ENCODE results near the gene MAD1L1. TPM values are rescaled to one million over a fixed set of nuclear protein-coding genes. Genes with fewer than 3 reads are reported as not detected.

The MAD1L1 gene
- polyA plus RNA-seq, 4 donors, result 12.3 to 21.7 (median 18.1) TPM

- FAIRE-seq (no peak), DNase-seq (no peak)
- 95 to 97% (median 97%) methylated on average over 30 of the region's 30 CpGs for WGBS, 3 donors
- Histone ChIP-seq H3K27ac (ENCODE audit: low read depth in 1 of 3, low read length in 2 of 3) (no peak overlapping the region), H3K9me3 (ENCODE audit: control insufficient read depth in 2 of 2, insufficient read depth in 1 of 2, low read depth in 1 of 2, low read length in 1 of 2) (no peaks in the 10 kb centered on the region), H3K36me3 (ENCODE audit: control insufficient read depth in 3 of 3, insufficient read depth in 2 of 3, low read depth in 1 of 3, low read length in 3 of 3) (peaks cover 0 to 17% (median 0%) of the 10 kb centered on the region in 3 donors), H3K27me3 (ENCODE audit: control insufficient read depth in 3 of 3, insufficient read depth in 3 of 3, low read length in 3 of 3) (no peaks in the 10 kb centered on the region), H3K4me1 (ENCODE audit: control insufficient read depth in 3 of 3, insufficient read depth in 2 of 3, low read depth in 1 of 3, low read length in 2 of 3) (no peaks in the 10 kb centered on the region), H3K4me3 (ENCODE audit: low read depth in 1 of 3, low read length in 3 of 3) (no peak overlapping the region)
Observed at GRCh38 chr7:1923409-1924257, 309.1 kb downstream of the MAD1L1 start.

- Histone ChIP-seq H3K36me3 (ENCODE audit: control insufficient read depth in 3 of 3, insufficient read depth in 2 of 3, low read depth in 1 of 3, low read length in 3 of 3) (peaks cover 0 to 16% (median 0%) of the 10 kb centered on the region in 3 donors), H3K9me3 (ENCODE audit: control insufficient read depth in 2 of 2, insufficient read depth in 1 of 2, low read depth in 1 of 2, low read length in 1 of 2) (no peaks in the 10 kb centered on the region), H3K4me1 (ENCODE audit: control insufficient read depth in 3 of 3, insufficient read depth in 2 of 3, low read depth in 1 of 3, low read length in 2 of 3) (no peaks in the 10 kb centered on the region), H3K27ac (ENCODE audit: low read depth in 1 of 3, low read length in 2 of 3) (no peak overlapping the region), H3K4me3 (ENCODE audit: low read depth in 1 of 3, low read length in 3 of 3) (no peak overlapping the region), H3K27me3 (ENCODE audit: control insufficient read depth in 3 of 3, insufficient read depth in 3 of 3, low read length in 3 of 3) (no peaks in the 10 kb centered on the region)
- no peak for FAIRE-seq
- 94 to 96% (median 95%) methylated on average over 7 of the region's 7 CpGs for WGBS, 3 donors
- DNase-seq, result no peak
Observed at GRCh38 chr7:1922870-1923236, 309.9 kb downstream of the MAD1L1 start.

GRCh38 chr7:1922071-1922869 is 310.5 kb downstream of the MAD1L1 start:
- FAIRE-seq (no peak), DNase-seq (no peak)
- 81 to 84% (median 84%) methylated on average over 42 of the region's 42 CpGs for WGBS, 3 donors
- H3K27me3 ChIP-seq (ENCODE audit: control insufficient read depth in 3 of 3, insufficient read depth in 3 of 3, low read length in 3 of 3), result no peaks in the 10 kb centered on the region
- peaks cover 0 to 16% (median 0%) of the 10 kb centered on the region in 3 donors for H3K36me3 ChIP-seq (ENCODE audit: control insufficient read depth in 3 of 3, insufficient read depth in 2 of 3, low read depth in 1 of 3, low read length in 3 of 3)
- no peaks in the 10 kb centered on the region for H3K9me3 ChIP-seq (ENCODE audit: control insufficient read depth in 2 of 2, insufficient read depth in 1 of 2, low read depth in 1 of 2, low read length in 1 of 2)
- no peak overlapping the region for H3K27ac ChIP-seq (ENCODE audit: low read depth in 1 of 3, low read length in 2 of 3)
- no peak overlapping the region for H3K4me3 ChIP-seq (ENCODE audit: low read depth in 1 of 3, low read length in 3 of 3)
- H3K4me1 ChIP-seq (ENCODE audit: control insufficient read depth in 3 of 3, insufficient read depth in 2 of 3, low read depth in 1 of 3, low read length in 2 of 3), result no peaks in the 10 kb centered on the region

- DNase-seq, result no peak
- no peak overlapping the region for H3K27ac ChIP-seq (ENCODE audit: low read depth in 1 of 3, low read length in 2 of 3)
- H3K27me3 ChIP-seq (ENCODE audit: control insufficient read depth in 3 of 3, insufficient read depth in 3 of 3, low read length in 3 of 3), result no peaks in the 10 kb centered on the region
- H3K4me3 ChIP-seq (ENCODE audit: low read depth in 1 of 3, low read length in 3 of 3), result no peak overlapping the region
- 85 to 91% (median 89%) methylated on average over 16 of the region's 16 CpGs for WGBS, 3 donors
- FAIRE-seq, result no peak
- no peaks in the 10 kb centered on the region for H3K4me1 ChIP-seq (ENCODE audit: control insufficient read depth in 3 of 3, insufficient read depth in 2 of 3, low read depth in 1 of 3, low read length in 2 of 3)
- H3K36me3 ChIP-seq (ENCODE audit: control insufficient read depth in 3 of 3, insufficient read depth in 2 of 3, low read depth in 1 of 3, low read length in 3 of 3), result peaks cover 0 to 16% (median 0%) of the 10 kb centered on the region in 3 donors
- no peaks in the 10 kb centered on the region for H3K9me3 ChIP-seq (ENCODE audit: control insufficient read depth in 2 of 2, insufficient read depth in 1 of 2, low read depth in 1 of 2, low read length in 1 of 2)
Observed at GRCh38 chr7:1920881-1921280, 311.9 kb downstream of the MAD1L1 start.

GRCh38 chr7:1920266-1920681 is 312.5 kb downstream of the MAD1L1 start:
- Histone ChIP-seq H3K9me3 (ENCODE audit: control insufficient read depth in 2 of 2, insufficient read depth in 1 of 2, low read depth in 1 of 2, low read length in 1 of 2) (no peaks in the 10 kb centered on the region), H3K27ac (ENCODE audit: low read depth in 1 of 3, low read length in 2 of 3) (no peak overlapping the region), H3K27me3 (ENCODE audit: control insufficient read depth in 3 of 3, insufficient read depth in 3 of 3, low read length in 3 of 3) (no peaks in the 10 kb centered on the region), H3K36me3 (ENCODE audit: control insufficient read depth in 3 of 3, insufficient read depth in 2 of 3, low read depth in 1 of 3, low read length in 3 of 3) (peaks cover 0 to 19% (median 0%) of the 10 kb centered on the region in 3 donors), H3K4me1 (ENCODE audit: control insufficient read depth in 3 of 3, insufficient read depth in 2 of 3, low read depth in 1 of 3, low read length in 2 of 3) (no peaks in the 10 kb centered on the region), H3K4me3 (ENCODE audit: low read depth in 1 of 3, low read length in 3 of 3) (no peak overlapping the region)
- no peak for FAIRE-seq
- 52 to 84% (median 59%) methylated on average over 20 of the region's 20 CpGs for WGBS, 3 donors
- DNase-seq, result no peak

GRCh38 chr7:1919539-1920265 is 313.0 kb downstream of the MAD1L1 start:
- Histone ChIP-seq H3K4me1 (ENCODE audit: control insufficient read depth in 3 of 3, insufficient read depth in 2 of 3, low read depth in 1 of 3, low read length in 2 of 3) (no peaks in the 10 kb centered on the region), H3K27ac (ENCODE audit: low read depth in 1 of 3, low read length in 2 of 3) (no peak overlapping the region), H3K27me3 (ENCODE audit: control insufficient read depth in 3 of 3, insufficient read depth in 3 of 3, low read length in 3 of 3) (no peaks in the 10 kb centered on the region), H3K36me3 (ENCODE audit: control insufficient read depth in 3 of 3, insufficient read depth in 2 of 3, low read depth in 1 of 3, low read length in 3 of 3) (peaks cover 0 to 23% (median 0%) of the 10 kb centered on the region in 3 donors), H3K4me3 (ENCODE audit: low read depth in 1 of 3, low read length in 3 of 3) (no peak overlapping the region), H3K9me3 (ENCODE audit: control insufficient read depth in 2 of 2, insufficient read depth in 1 of 2, low read depth in 1 of 2, low read length in 1 of 2) (no peaks in the 10 kb centered on the region)
- DNase-seq (peak; percentile 15 to 20), FAIRE-seq (no peak)
- 60 to 69% (median 64%) methylated on average over 20 to 22 of the region's 22 CpGs for WGBS, 3 donors

GRCh38 chr7:1918881-1919525 is 313.7 kb downstream of the MAD1L1 start:
- Histone ChIP-seq H3K4me1 (ENCODE audit: control insufficient read depth in 3 of 3, insufficient read depth in 2 of 3, low read depth in 1 of 3, low read length in 2 of 3) (no peaks in the 10 kb centered on the region), H3K4me3 (ENCODE audit: low read depth in 1 of 3, low read length in 3 of 3) (no peak overlapping the region), H3K27ac (ENCODE audit: low read depth in 1 of 3, low read length in 2 of 3) (no peak overlapping the region), H3K9me3 (ENCODE audit: control insufficient read depth in 2 of 2, insufficient read depth in 1 of 2, low read depth in 1 of 2, low read length in 1 of 2) (no peaks in the 10 kb centered on the region), H3K36me3 (ENCODE audit: control insufficient read depth in 3 of 3, insufficient read depth in 2 of 3, low read depth in 1 of 3, low read length in 3 of 3) (peaks cover 0 to 23% (median 0%) of the 10 kb centered on the region in 3 donors), H3K27me3 (ENCODE audit: control insufficient read depth in 3 of 3, insufficient read depth in 3 of 3, low read length in 3 of 3) (no peaks in the 10 kb centered on the region)
- no peak for FAIRE-seq
- DNase-seq, result no peak
- WGBS, 3 donors, result 92 to 96% (median 96%) methylated on average over 23 to 25 of the region's 25 CpGs
